ENCODE data around the gene SYMPK.

Gene SYMPK

DNA sequence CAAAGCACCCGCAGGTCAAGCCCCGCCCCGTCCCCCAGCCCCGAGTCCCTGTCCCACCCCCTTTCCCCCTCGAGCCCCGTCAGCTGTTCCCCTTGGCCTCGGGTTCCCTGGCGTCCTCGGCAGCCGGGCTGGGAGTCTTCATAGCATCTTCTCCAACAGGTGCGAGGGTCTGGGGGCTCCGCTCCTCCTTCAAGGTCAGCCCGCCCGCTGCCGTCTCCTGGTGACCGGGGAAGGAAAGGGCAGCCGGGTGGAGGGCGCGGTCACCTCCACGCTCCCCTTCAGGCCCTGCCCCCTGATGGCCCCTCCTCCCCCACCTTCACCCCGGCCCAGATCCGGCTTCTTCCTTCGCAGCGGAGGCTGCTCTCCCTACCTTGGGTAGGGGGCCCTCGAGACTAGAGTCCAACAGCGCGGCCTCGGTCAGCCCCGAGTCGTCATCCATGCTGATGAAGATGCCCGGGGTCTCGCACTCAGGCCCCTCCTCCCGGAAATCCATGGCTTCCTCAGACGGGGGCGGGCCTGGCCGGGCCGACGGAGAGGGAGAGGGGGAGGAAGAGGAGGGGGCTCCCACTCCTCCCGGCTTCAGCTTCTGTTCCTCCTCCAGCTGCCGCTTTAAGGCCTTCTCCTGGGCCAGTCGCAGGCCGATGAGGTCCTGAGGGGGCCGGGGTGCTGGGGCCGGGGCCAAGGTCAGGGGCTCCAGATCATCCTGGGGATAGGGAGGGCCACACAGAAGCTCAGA lies 47.3 kb downstream of the SYMPK start:
- TF ChIP-seq, protein P1, sequence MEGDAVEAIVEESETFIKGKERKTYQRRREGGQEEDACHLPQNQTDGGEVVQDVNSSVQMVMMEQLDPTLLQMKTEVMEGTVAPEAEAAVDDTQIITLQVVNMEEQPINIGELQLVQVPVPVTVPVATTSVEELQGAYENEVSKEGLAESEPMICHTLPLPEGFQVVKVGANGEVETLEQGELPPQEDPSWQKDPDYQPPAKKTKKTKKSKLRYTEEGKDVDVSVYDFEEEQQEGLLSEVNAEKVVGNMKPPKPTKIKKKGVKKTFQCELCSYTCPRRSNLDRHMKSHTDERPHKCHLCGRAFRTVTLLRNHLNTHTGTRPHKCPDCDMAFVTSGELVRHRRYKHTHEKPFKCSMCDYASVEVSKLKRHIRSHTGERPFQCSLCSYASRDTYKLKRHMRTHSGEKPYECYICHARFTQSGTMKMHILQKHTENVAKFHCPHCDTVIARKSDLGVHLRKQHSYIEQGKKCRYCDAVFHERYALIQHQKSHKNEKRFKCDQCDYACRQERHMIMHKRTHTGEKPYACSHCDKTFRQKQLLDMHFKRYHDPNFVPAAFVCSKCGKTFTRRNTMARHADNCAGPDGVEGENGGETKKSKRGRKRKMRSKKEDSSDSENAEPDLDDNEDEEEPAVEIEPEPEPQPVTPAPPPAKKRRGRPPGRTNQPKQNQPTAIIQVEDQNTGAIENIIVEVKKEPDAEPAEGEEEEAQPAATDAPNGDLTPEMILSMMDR (IDR thresholded peaks at IDR 0.05; ENCODE audit: control insufficient read depth, insufficient read depth, low read depth, low read length, missing control alignments) = no peak
- no peak for DNase-seq (ENCODE audit: low read depth)
- no peak overlapping the region for H3K4me3 ChIP-seq (ENCODE audit: control insufficient read depth, low read depth, low read length)

- no peak for DNase-seq (ENCODE audit: low read depth)
- TF ChIP-seq, protein P1 (IDR thresholded peaks at IDR 0.05; ENCODE audit: control insufficient read depth, insufficient read depth, low read depth, low read length, missing control alignments) = no peak
- H3K4me3 ChIP-seq (ENCODE audit: control insufficient read depth, low read depth, low read length) = no peak within 1 kb of the TSS
Measured at GRCh38 chr19:45814851-45815480, 48.0 kb downstream of the SYMPK start, which contains the start of gene RSPH6A. Gene RSPH6A, minus strand, starts transcription at chr19:45815308. Its CDS starts 132 bp downstream, at chr19:45815176.

GRCh38 chr19:45814166-45814780 lies 48.7 kb downstream of the SYMPK start:
- TF ChIP-seq, protein P1 (IDR thresholded peaks at IDR 0.05; ENCODE audit: control insufficient read depth, insufficient read depth, low read depth, low read length, missing control alignments) = no peak
- no peak for DNase-seq (ENCODE audit: low read depth)
- H3K4me3 ChIP-seq (ENCODE audit: control insufficient read depth, low read depth, low read length) = no peak overlapping the region

GRCh38 chr19:45812297-45812696 lies 50.6 kb downstream of the SYMPK start:
- TF ChIP-seq, protein P1 (IDR thresholded peaks at IDR 0.05; ENCODE audit: control insufficient read depth, insufficient read depth, low read depth, low read length, missing control alignments) = no peak
- DNase-seq (ENCODE audit: low read depth) = no peak
- no peak overlapping the region for H3K4me3 ChIP-seq (ENCODE audit: control insufficient read depth, low read depth, low read length)

DNA sequence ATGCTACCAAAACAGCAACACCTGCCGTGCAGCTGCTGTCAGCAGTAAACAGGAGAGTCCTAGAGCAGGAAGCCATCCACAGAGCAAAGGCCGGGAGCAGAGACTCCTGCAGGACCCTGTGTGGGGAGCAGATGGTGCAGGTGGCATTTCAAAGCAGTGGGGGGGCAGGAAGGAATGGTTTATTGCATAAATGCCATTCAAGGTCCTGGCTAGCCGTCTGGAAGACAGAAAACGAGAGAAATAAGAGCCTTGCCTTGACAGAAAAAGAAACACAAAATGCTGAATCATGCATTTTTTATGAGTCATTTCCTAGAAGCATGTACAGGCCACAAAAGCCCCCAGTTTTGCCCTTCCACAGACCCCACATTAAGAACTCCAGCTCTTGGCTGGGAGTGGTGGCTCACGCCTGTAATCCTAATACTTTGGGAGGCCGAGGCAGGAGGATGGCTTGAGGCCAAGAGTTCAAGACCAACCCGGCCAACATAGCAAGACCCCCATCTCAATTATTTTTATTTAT lies 53.2 kb downstream of the SYMPK start:
- DNase-seq (ENCODE audit: low read depth) = peak; percentile 16
- no peak overlapping the region for H3K4me3 ChIP-seq (ENCODE audit: control insufficient read depth, low read depth, low read length)
- TF ChIP-seq, protein P1 (IDR thresholded peaks at IDR 0.05; ENCODE audit: control insufficient read depth, insufficient read depth, low read depth, low read length, missing control alignments) = no peak

DNA sequence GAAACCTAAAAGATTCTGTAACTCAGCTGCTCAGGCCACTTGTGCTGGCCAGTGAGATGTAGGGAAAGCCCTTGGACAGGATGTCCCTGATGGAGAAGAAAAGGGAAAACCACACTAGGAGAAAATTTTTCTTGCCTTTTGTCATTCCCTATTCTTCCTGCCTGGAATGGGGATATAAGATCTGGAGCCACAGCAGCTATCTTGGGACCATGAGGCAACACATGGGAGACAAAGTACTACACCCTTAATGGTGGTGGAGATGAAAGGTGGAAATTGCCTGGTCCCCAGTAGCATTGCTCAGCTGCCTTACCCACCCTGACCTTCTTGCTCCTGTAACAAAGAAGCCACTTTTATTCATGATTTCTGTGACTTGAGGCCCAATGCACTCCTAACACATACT lies 57.2 kb downstream of the SYMPK start:
- TF ChIP-seq, protein P1 (IDR thresholded peaks at IDR 0.05; ENCODE audit: control insufficient read depth, insufficient read depth, low read depth, low read length, missing control alignments) = no peak

More for the DNA sequence above, 57.2 kb downstream of the SYMPK start:
- DNase-seq (ENCODE audit: low read depth) = no peak
- no peak overlapping the region for H3K4me3 ChIP-seq (ENCODE audit: control insufficient read depth, low read depth, low read length)
